Measurements from ENCODE around the gene MINK1. TPM values are rescaled to one million over a fixed set of nuclear protein-coding genes. Genes with fewer than 3 reads are reported as not detected.
"Not testable (repeated sequence)": the region's sequence is repeated elsewhere in the genome, so short reads cannot be mapped to it uniquely, and the experiment has no call there.

Gene MINK1
- total RNA-seq, 1 donor from 2014 or later, result 90.6 TPM

DNA sequence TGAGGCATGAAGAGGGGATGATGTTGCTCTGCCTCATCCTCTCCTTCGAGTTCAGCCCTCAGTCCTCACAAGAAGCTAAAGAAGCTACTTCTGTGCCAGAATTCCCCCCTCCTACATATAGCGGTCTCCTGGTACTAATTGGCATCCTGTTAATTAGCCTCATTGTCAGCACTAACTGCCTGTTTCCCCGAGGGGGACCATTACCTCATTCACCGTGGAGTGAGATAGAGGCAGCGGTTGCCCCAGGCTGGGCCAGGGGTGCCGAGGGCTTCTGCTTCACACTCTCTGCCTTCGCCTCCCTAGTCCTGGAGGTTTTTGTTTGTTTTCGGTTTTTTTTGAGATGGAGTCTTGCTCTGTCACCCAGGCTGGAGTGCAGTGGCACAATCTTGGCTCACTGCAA is 5.7 kb upstream of the MINK1 start:
- DNase-seq (ENCODE audit: low spot score), result no peak
- no peak overlapping the region for H3K27ac Mint-ChIP-seq (ENCODE audit: unreplicated experiment)
- TF ChIP-seq, protein P1, sequence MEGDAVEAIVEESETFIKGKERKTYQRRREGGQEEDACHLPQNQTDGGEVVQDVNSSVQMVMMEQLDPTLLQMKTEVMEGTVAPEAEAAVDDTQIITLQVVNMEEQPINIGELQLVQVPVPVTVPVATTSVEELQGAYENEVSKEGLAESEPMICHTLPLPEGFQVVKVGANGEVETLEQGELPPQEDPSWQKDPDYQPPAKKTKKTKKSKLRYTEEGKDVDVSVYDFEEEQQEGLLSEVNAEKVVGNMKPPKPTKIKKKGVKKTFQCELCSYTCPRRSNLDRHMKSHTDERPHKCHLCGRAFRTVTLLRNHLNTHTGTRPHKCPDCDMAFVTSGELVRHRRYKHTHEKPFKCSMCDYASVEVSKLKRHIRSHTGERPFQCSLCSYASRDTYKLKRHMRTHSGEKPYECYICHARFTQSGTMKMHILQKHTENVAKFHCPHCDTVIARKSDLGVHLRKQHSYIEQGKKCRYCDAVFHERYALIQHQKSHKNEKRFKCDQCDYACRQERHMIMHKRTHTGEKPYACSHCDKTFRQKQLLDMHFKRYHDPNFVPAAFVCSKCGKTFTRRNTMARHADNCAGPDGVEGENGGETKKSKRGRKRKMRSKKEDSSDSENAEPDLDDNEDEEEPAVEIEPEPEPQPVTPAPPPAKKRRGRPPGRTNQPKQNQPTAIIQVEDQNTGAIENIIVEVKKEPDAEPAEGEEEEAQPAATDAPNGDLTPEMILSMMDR (IDR thresholded peaks at IDR 0.05), result no peak
- H3K4me1 Mint-ChIP-seq (ENCODE audit: low read depth), result no peaks in the 10 kb centered on the region
- H3K27me3 Mint-ChIP-seq (ENCODE audit: low read depth), result no peaks in the 10 kb centered on the region
- no peaks in the 10 kb centered on the region for H3K36me3 Mint-ChIP-seq (ENCODE audit: low read depth)
- H3K4me3 Mint-ChIP-seq (ENCODE audit: unreplicated experiment), result no peak overlapping the region
- H3K9me3 Mint-ChIP-seq (ENCODE audit: low read depth), result no peaks in the 10 kb centered on the region

GRCh38 chr17:4832829-4833177 is 337 bp upstream of the MINK1 start:
- not testable (repeated sequence) for H3K27me3 Mint-ChIP-seq (ENCODE audit: low read depth); DNase-seq (ENCODE audit: low spot score); H3K9me3 Mint-ChIP-seq (ENCODE audit: low read depth); H3K36me3 Mint-ChIP-seq (ENCODE audit: low read depth)
- Mint-ChIP-seq H3K4me1 (ENCODE audit: low read depth) (peaks cover 33% of the 10 kb centered on the region), H3K4me3 (ENCODE audit: unreplicated experiment) (peak overlapping the region; percentile 90), H3K27ac (ENCODE audit: unreplicated experiment) (peak overlapping the region; percentile 96)

DNA sequence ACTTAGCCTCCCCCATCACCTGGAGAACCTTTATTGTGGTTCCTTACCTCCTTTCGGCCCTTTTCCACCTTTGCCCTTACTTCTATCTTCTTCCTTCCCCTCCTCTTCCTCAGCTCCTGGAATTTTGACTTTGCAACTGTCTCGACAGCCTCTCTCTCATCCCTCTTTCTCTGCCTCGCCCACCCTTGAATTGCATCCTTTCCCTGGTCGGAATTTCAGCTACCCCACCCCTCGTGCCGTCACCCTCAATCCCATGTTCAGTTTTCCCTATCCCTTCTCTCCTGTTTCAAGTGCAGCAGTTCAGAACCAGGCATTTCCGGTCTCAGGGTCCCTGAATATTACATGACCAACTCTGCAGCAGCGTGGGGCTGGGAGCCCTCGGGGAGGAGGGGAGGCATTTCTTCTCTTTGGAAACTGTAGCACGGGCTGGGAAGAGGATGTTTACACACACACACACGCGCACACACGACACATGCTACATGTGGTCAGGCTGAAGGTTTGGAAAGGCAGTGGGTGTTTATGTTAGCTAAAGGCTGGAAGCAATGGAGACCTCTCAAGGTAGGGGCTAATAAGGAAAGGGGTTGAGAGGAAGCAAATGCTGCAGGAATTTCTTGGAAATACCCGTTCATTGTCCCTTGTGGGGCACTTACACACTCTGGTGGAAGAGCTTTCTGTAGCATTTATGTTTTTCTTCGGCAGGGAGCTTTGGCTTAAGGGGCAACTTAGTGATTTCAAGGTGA is 971 bp downstream of the MINK1 start:
- Mint-ChIP-seq H3K4me1 (ENCODE audit: low read depth) (peaks cover 38% of the 10 kb centered on the region), H3K36me3 (ENCODE audit: low read depth) (peaks cover 3% of the 10 kb centered on the region), H3K27me3 (ENCODE audit: low read depth) (no peaks in the 10 kb centered on the region), H3K9me3 (ENCODE audit: low read depth) (no peaks in the 10 kb centered on the region), H3K4me3 (ENCODE audit: unreplicated experiment) (peak overlapping the region; percentile 98), H3K27ac (ENCODE audit: unreplicated experiment) (peak overlapping the region; percentile 94)
- no peak for DNase-seq (ENCODE audit: low spot score)
- TF ChIP-seq, protein P1 (IDR thresholded peaks at IDR 0.05), result no peak

DNA sequence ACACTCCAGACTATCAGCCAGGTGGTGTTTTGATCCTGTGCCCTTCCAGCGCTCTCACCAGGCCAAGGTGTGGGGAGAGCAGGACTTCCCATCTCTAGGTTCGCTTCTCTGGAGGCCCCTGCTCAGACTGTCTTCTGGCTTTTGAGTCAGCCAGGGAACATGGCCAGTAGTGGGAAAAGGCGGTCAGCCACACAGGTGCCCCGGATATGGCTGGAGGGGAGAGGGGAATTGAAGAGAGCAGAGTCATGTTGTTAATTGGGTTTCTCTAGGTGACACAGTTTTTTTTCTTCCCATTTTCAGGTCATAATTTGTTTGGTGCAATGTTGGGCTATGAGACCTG is 1.5 kb downstream of the MINK1 start:
- H3K27ac Mint-ChIP-seq (ENCODE audit: unreplicated experiment), result peak overlapping the region; percentile 94
- no peaks in the 10 kb centered on the region for H3K27me3 Mint-ChIP-seq (ENCODE audit: low read depth)
- no peak for DNase-seq (ENCODE audit: low spot score)
- peaks cover 3% of the 10 kb centered on the region for H3K36me3 Mint-ChIP-seq (ENCODE audit: low read depth)
- H3K4me1 Mint-ChIP-seq (ENCODE audit: low read depth), result peaks cover 44% of the 10 kb centered on the region
- TF ChIP-seq, protein P1 (IDR thresholded peaks at IDR 0.05), result no peak
- no peaks in the 10 kb centered on the region for H3K9me3 Mint-ChIP-seq (ENCODE audit: low read depth)
- H3K4me3 Mint-ChIP-seq (ENCODE audit: unreplicated experiment), result peak overlapping the region; percentile 98

- no peak overlapping the region for H3K27ac Mint-ChIP-seq (ENCODE audit: unreplicated experiment)
- DNase-seq (ENCODE audit: low spot score), result no peak
- peaks cover 57% of the 10 kb centered on the region for H3K4me1 Mint-ChIP-seq (ENCODE audit: low read depth)
- H3K4me3 Mint-ChIP-seq (ENCODE audit: unreplicated experiment), result no peak overlapping the region
- TF ChIP-seq, protein P1 (IDR thresholded peaks at IDR 0.05), result no peak
- no peaks in the 10 kb centered on the region for H3K27me3 Mint-ChIP-seq (ENCODE audit: low read depth)
- no peaks in the 10 kb centered on the region for H3K9me3 Mint-ChIP-seq (ENCODE audit: low read depth)
- H3K36me3 Mint-ChIP-seq (ENCODE audit: low read depth), result peaks cover 3% of the 10 kb centered on the region
These were observed 3.1 kb downstream of the MINK1 start for GRCh38 chr17:4836221-4836620.
